UCSD-AML1 (cell line): ENCODE measurements around the gene ARHGEF10L.

ENCODE experiments used
- DNase-seq: peaks from one replicate; lab custom pipeline; 2025; ENCODE audit not compliant: unreplicated experiment; lab: John Stamatoyannopoulos, UW

The ARHGEF10L gene

GRCh38 chr1:17588048-17588871 lies 48.8 kb downstream of the ARHGEF10L start:
- DNase-seq = peak; percentile 58

- DNase-seq = no peak
Observed at GRCh38 chr1:17591814-17592430, 52.4 kb downstream of the ARHGEF10L start.

DNA sequence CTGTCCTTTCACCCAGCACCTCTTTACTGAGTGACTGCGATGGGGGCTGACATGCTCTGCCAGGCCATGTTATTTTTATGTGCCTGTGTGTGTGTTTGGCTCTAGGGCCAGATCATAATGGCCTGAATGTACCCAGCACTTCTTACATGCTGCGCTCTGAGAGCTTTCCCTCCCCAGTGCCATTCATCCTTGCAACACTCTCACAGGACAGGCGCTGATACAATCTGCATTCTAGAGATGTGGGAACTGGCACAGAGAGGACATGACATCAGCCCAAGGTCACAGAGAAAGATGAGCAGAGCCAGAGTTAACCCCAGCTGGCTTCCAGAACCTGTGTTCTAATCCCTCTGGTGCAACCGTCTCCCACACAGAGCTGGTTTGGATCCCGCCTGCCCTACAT lies 54.5 kb downstream of the ARHGEF10L start:
- DNase-seq = no peak

DNA sequence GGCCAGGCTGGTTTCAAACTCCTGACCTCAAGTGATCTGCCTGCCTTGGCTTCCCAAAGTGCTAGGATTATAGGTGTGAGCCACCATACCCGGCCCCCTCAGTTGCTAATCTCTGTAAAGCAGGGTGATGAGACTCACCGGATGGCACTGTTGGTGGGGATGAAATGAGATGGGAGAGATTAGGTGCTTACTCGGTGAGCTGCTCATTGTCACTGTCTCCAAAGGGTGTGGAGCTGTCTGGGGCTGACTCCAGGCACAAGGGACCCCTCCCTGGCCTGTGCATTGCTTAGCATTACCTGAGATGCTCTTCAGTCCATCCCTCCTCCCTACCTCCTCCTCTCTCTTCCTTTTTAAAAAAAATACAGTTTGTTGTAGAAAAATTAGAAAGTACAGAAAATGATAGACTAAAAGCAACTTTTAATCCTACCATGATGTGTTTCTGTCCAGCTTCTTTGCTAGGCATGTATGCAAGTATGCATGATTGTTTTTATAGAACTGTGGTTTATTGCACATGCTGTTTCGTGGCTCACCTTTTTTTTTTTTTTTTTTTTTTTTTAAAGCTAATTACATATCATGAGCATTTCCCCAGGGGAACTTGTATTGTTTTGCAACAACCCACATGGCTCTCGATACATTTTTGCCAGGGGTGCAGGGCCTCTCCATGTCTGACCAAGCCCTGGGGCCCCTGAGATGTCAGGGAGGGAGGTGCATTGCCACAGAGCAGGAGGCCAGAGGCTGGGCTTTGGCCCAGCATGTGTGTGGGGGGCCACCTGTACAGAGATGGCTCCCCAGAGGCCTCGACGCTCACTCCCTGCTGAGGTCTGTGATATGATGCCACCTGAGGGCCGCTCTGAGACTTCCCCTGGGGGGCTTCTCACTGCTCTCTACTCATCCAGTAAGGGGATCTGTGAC lies 55.4 kb downstream of the ARHGEF10L start:
- no peak for DNase-seq

GRCh38 chr1:17595602-17595925 lies 56.1 kb downstream of the ARHGEF10L start:
- no peak for DNase-seq

- no peak for DNase-seq
Observed at GRCh38 chr1:17596186-17596585, 56.7 kb downstream of the ARHGEF10L start.

DNA sequence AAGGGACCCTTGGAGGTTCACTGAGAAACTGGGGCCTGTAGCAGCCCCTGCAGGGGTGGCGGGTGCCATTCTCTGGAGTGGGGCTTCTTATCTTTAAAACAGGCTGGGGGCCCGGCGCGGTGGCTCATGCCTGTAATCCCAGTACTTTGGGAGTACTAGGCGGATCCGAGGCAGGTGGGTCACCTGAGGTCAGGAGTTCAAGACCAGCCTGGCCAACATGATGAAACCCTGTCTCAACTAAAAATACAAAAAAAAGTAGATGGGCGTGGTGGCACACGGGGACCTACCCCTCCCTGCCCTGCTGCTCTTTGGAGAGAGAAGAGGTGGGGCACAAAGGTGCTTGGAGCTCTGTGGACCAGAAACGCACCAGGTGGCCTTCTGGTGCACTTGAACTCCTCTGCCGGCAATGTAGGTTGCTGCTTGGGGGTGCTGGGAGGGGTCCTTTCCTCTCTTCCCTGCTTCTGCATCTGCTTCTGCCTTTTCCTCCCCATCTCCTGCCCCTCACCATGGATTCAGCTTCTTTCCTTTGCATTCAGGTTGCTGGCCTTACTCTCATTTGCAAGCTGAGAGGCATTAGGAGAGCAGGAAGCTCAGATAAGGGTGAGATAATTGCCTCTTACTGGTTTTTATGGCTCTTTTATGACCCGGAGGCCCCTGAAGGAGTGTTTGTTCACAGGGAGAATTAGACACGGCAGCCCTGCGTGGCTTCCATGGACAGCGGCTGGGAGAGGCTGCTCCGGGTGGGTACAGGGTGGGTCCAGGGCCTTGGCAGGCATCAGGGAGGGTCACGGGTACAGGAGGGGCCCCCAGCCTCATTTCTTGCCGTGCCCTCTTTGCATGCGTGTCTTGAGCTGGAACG lies 57.4 kb downstream of the ARHGEF10L start:
- DNase-seq = no peak

- no peak for DNase-seq
Observed at GRCh38 chr1:17597651-17598050, 58.2 kb downstream of the ARHGEF10L start.

- no peak for DNase-seq
Observed at GRCh38 chr1:17598251-17598650, 58.8 kb downstream of the ARHGEF10L start.

- no peak for DNase-seq
Observed at GRCh38 chr1:17599291-17599953, 59.9 kb downstream of the ARHGEF10L start.

- no peak for DNase-seq
Observed at GRCh38 chr1:17599954-17600300, 60.4 kb downstream of the ARHGEF10L start.

- no peak for DNase-seq
Observed at GRCh38 chr1:17600321-17600720, 60.8 kb downstream of the ARHGEF10L start.

DNA sequence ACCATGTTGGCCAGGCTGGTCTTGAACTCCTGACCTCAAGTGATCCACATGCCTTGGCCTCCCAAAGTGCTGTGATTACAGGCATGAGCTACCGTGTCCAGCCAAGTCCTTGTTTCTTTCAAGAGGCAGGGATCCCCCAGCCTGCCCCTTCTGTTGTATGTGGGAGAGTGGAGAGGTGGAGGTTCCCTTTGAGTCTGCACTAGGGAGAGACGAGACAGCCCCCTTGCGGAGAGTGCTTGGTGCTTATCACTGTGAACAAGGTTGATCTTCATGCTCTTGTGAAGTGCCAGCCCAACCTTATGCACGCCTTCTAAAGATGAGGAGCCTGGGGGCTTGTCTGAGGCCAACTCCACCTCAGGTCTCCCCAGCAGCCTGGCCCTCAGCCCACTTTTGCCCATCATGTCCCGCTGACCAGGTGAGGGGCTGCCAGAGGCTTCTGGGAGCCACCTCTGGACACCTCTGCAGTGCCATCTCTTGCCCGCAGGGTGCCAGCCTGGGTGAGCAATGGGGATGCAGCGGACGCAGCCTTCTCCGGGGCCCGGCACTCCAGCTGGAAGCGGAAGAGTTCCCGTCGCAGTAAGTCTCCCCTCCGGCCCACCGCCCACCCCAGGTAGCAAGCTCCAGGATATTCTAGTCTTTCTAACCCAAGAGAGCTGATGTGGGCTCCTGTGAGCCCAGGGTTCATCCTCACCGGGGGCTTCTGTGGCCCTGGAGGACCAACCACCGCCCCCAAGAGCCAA lies 62.3 kb downstream of the ARHGEF10L start:
- DNase-seq = no peak

- DNase-seq = no peak
Observed at GRCh38 chr1:17603091-17603841, 63.8 kb downstream of the ARHGEF10L start.

- DNase-seq = no peak
Observed at GRCh38 chr1:17605582-17606344, 66.3 kb downstream of the ARHGEF10L start.

DNA sequence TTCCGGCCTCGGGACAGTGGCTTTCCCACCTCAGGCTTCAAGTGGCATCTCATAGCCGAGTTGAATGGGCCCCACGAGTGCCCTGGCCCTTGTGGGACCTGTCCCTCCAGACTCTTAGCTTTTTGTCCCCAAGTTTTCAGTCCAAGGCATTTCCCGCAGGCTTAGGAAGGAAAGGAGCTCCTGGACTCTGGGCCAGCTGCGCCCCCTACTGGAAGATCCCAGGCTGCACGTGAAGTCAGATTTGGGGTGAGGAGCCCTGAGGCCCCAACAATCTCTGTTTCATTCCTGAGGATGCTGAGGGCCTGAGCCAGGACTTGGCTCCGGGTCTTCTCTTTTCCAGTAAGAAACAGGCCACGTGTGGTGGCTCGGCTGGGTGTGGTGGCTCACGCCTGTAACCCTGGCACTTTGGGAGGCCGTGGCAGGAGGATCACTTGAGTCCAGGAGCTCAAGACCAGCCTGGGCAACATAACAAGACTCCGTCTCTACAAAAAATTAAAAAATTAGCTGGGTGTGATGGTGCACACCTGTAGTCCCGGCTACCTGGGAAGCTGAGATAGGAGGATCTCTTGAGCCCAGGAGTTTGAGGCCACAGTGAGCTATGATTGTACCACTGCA lies 67.4 kb downstream of the ARHGEF10L start:
- DNase-seq = peak; percentile 63

DNA sequence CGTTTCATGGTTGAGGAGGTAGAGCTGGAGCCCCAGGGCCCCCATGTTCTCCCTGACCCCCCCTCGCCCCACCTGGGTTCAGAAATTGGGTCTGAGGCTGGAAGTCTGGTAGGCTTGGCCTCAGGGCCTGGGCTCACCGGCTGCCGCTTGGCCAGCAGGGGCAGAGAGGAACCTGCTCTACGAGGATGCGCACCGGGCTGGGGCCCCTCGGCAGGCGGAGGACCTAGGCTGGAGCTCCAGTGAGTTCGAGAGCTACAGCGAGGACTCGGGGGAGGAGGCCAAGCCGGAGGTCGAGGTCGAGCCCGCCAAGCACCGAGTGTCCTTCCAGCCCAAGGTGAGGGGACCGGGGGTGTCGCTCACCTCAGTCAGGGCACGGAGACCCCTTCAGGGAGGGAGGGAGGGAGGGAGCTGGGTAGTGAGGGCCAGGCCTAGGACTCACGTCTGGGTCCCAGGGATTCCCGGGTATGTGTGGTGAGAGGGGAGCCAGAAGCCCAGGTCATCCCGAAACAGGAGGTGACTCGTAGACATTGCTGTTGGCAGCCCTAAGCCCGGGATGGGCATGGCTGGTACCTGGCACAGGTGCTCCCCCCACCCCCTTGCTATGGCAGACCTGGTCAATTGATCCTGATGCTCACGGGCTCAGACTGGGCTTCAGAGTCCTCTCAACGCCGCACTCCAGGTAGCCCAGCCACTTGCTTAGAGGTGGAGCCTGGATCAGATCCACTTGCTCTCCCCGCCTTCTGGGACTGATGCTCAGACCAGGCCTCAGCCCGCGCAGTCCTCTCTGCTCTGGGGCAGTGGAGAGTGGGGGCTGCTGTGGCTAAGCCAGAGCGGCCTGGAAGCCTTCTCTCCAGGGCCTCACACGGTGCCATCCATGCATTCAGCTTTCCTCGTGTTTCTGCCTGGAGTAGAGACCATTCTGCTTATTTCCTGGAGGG lies 68.4 kb downstream of the ARHGEF10L start:
- DNase-seq = no peak
